K562 (cell line): ENCODE results near the gene TCP11X2. TPM values are rescaled to one million over a fixed set of nuclear protein-coding genes. Genes with fewer than 3 reads are reported as not detected.
"Not testable (repeated sequence)": the region's sequence is repeated elsewhere in the genome, so short reads cannot be mapped to it uniquely, and the experiment has no call there.

Source experiments
- ATAC-seq: fragments of 200-7000 bp; cut with Tn5 transposase; 3 replicates; pipeline ENCODE4 v1.9.1; 2020; ENCODE audit warnings: moderate library complexity
- Bru-seq: library from RNA; stranded (reverse); fragments of 400-500 nt; gene quantifications from one replicate; lab custom pipeline; 2021; lab: Mats Ljungman, UMichigan
- BruChase-seq, 2 experiments: library from RNA; stranded (reverse); fragments of 400-500 nt; gene quantifications; one replicate each; lab custom pipeline; 2021; lab: Mats Ljungman, UMichigan
- BruUV-seq: library from RNA; stranded (reverse); fragments of 400-500 nt; replicated peaks from 2 replicates; lab custom pipeline; 2021; lab: Mats Ljungman, UMichigan
- CTCF ChIA-PET: fragments of 300-600 bp; formaldehyde crosslinking; extraction: SDS; loops from one replicate; lab custom pipeline; 2021; ENCODE audit warnings: low intra/inter-chr PET ratio; lab: Yijun Ruan, JAX
- POLR2A ChIA-PET: fragments of 300-600, 350-650 bp; sonication (Branson Sonifier 250); formaldehyde crosslinking; extraction: SDS; loops from one replicate; lab custom pipeline; 2021; ENCODE audit warnings: antibody characterized with exemption, inconsistent platforms; lab: Yijun Ruan, JAX
- DNase-seq, 4 experiments: peaks; one replicate each; pipeline versions ENCODE4 v3.0.0 to v3.0.0-alpha.2; 2011 to 2018; ENCODE audit warnings: low spot score in 3 of 4, mixed read lengths in 3 of 4; ENCODE audit errors: extremely low read depth in 1 of 4
- FAIRE-seq: peaks from 2 replicates; lab custom pipeline; 2011; peaks lifted over from hg19 to GRCh38; lab: Jason Lieb, UNC
- H2AFZ ChIP-seq: 2 replicates; pipeline ENCODE4 v1.6.0; 2011; ENCODE audit warnings: low read depth, low read length, control low read depth, inconsistent platforms
- H3K27ac ChIP-seq: fragments of 200-600 bp; 3 replicates; pipeline ENCODE4 v1.8.0; 2011; ENCODE audit warnings: low read depth, mild to moderate bottlenecking, control low read depth, inconsistent platforms, low read length, moderate library complexity, mixed read lengths; ENCODE audit errors: extremely low read depth
- H3K27me3 ChIP-seq, 2 experiments: fragments of 300-600 bp in 1 of 2; 2 replicates in 1 of 2; 3 replicates in 1 of 2; pipeline versions ENCODE4 v1.6.0 to v1.8.0; 2011; ENCODE audit warnings: inconsistent platforms in 2 of 2, low read length in 2 of 2, mild to moderate bottlenecking in 1 of 2, mixed read lengths in 1 of 2, moderate library complexity in 1 of 2; ENCODE audit not compliant: control insufficient read depth in 2 of 2, insufficient read depth in 2 of 2
- H3K36me3 ChIP-seq: fragments of 300-600 bp; 3 replicates; pipeline ENCODE4 v1.8.0; 2011; ENCODE audit warnings: mild to moderate bottlenecking, low read length, inconsistent platforms; ENCODE audit not compliant: control insufficient read depth, insufficient read depth
- H3K4me1 ChIP-seq, 2 experiments: fragments of 200-600 bp in 1 of 2; replicated peaks in 1 of 2; 2 replicates in 1 of 2; 3 replicates in 1 of 2; pipeline versions ENCODE4 v1.5.1 to v1.8.0; 2011; ENCODE audit warnings: inconsistent platforms in 2 of 2, low read length in 2 of 2, mild to moderate bottlenecking in 1 of 2, mixed read lengths in 1 of 2, moderate library complexity in 1 of 2; ENCODE audit not compliant: control insufficient read depth in 2 of 2, insufficient read depth in 2 of 2
- H3K4me2 ChIP-seq: 2 replicates; pipeline ENCODE4 v1.6.1; 2011; ENCODE audit warnings: low read length, control low read depth, inconsistent platforms, mixed read lengths; ENCODE audit not compliant: insufficient read depth
- H3K4me3 ChIP-seq: fragments of 200-600 bp; sonication (generic), shearing (Covaris generic); 2 replicates; pipeline ENCODE4 v1.5.1; 2016; ENCODE audit warnings: control low read depth, inconsistent platforms
- H3K79me2 ChIP-seq: fragments of 200-600 bp; 3 replicates; pipeline ENCODE4 v1.8.0; 2011; ENCODE audit warnings: low read length, inconsistent platforms; ENCODE audit not compliant: control insufficient read depth, insufficient read depth
- H3K9ac ChIP-seq, 2 experiments: 2 replicates each; pipeline versions ENCODE4 v1.6.0 to v1.6.1; 2011; ENCODE audit warnings: low read depth in 2 of 2, low read length in 2 of 2, control low read depth in 1 of 2, inconsistent platforms in 1 of 2, mild to moderate bottlenecking in 1 of 2, mixed read lengths in 1 of 2; ENCODE audit not compliant: insufficient read depth in 1 of 2
- H3K9me1 ChIP-seq: one replicate; pipeline ENCODE4 v1.6.0; 2011; ENCODE audit warnings: inconsistent platforms, mild to moderate bottlenecking, low read length, moderate library complexity; ENCODE audit not compliant: control insufficient read depth, insufficient read depth
- H3K9me3 ChIP-seq: replicated peaks from 2 replicates; pipeline ENCODE4 v1.5.1; 2011; ENCODE audit warnings: low read depth, low read length, inconsistent platforms; ENCODE audit not compliant: control insufficient read depth, insufficient read depth
- H4K20me1 ChIP-seq: replicated peaks from 2 replicates; pipeline ENCODE4 v1.6.1; 2011; ENCODE audit warnings: low read length, inconsistent platforms, mixed read lengths; ENCODE audit not compliant: control insufficient read depth, insufficient read depth
- NUFIP1 ChIP-seq: fragments of 450-650 bp; IDR thresholded peaks from 2 replicates; pipeline ENCODE4 v1.6.1; 2018; ENCODE audit not compliant: partially characterized antibody
- RAD21 ChIP-seq, 2 experiments: fragments of 250-450 bp in 1 of 2; fragments of 450-650 bp in 1 of 2; sonication (Bioruptor Pico) in 1 of 2; formaldehyde crosslinking in 1 of 2; IDR thresholded peaks in 1 of 2; conservative IDR thresholded peaks in 1 of 2; 2 replicates each; pipeline versions ENCODE4 v1.4.0 to v1.8.0; 2020 to 2022; ENCODE audit warnings: mild to moderate bottlenecking in 2 of 2, moderate library complexity in 1 of 2
- RBFOX2 ChIP-seq: fragments of 200-400 bp; formaldehyde crosslinking; IDR thresholded peaks from 2 replicates; pipeline ENCODE4 v1.6.1; 2017; ENCODE audit warnings: low read depth, mild to moderate bottlenecking, low read length, moderate library complexity
- TEAD4 ChIP-seq, 2 experiments: sonication (generic) in 1 of 2; formaldehyde crosslinking in 1 of 2; IDR thresholded peaks; 2 replicates each; pipeline versions ENCODE4 v1.6.1 to v1.8.0; 2012 to 2022; ENCODE audit warnings: borderline replicate concordance in 1 of 2, inconsistent platforms in 1 of 2, low read length in 1 of 2, mild to moderate bottlenecking in 1 of 2, missing genetic modification reagents in 1 of 2
- WGBS: fragments of 100-300 bp; shearing (Covaris generic); methylation state at CpG from one replicate; pipeline ENCODE4 v1.1.6; 2016; ENCODE audit warnings: low coverage, mixed read lengths; ENCODE audit not compliant: insufficient coverage; ENCODE audit errors: missing lambda C conversion rate; 5-methylcytosine and 5-hydroxymethylcytosine counted together
- in situ Hi-C: fragments of 300-500 bp; cut with MboI; formaldehyde crosslinking; loops from 4 replicates; pipeline ENCODE4 v1.15.0; 2018; ENCODE audit warnings: inconsistent platforms, mixed read lengths
- intact Hi-C: fragments of 100-400 bp; cut with micrococcal nuclease; formaldehyde crosslinking; loops from 2 replicates; pipeline ENCODE4 v1.14.2; 2022
- long read RNA-seq, 3 experiments: library from polyadenylated mRNA in 2 of 3; library from RNA in 1 of 3; unstranded in 2 of 3; stranded (forward) in 1 of 3; transcript quantifications; one replicate each; pipeline ENCODE4 v2.0.0, GENCODE V29; 2019 to 2022
- polyA minus RNA-seq, 3 experiments: library from RNA; depleted of rRNA, polyadenylated mRNA; stranded (reverse); fragments of >200 nt; gene quantifications; 2 replicates each; pipeline ENCODE4 v1.2.3, GENCODE V29; 2011
- polyA plus RNA-seq, 8 experiments: library from polyadenylated mRNA; depleted of rRNA in 4 of 8; stranded (reverse) in 5 of 8; unstranded in 3 of 8; fragments of >200 nt; fragmentation: Nextera tagmentation in 2 of 8; fragmentation: Illumina TruSeq in 1 of 8; extraction: Ambion mirVana in 2 of 8; extraction: Trizol in 1 of 8; gene quantifications; 2 replicates each; pipeline versions ENCODE4 v1.2.1 to v1.2.3, GENCODE V29; 2011 to 2014; ENCODE audit warnings: inconsistent platforms in 1 of 8, missing spikeins in 1 of 8
- total RNA-seq, 7 experiments: library from RNA; depleted of rRNA in 6 of 7; stranded (reverse); fragments of >200 nt in 6 of 7; fragmentation: Illumina TruSeq in 2 of 7; extraction: Trizol in 2 of 7; gene quantifications; 2 replicates each; pipeline versions ENCODE4 v1.2.1 to v1.2.3, GENCODE V29; 2011 to 2021; ENCODE audit warnings: low replicate concordance in 1 of 7
- TF ChIP-seq, protein P1 (sequence below): fragments of 450-650 bp; formaldehyde crosslinking; IDR thresholded peaks from 2 replicates; pipeline ENCODE4 v1.4.0; 2022; ENCODE audit warnings: missing genetic modification characterization
- TF ChIP-seq, protein P2 (sequence below): fragments of 250-450 bp; sonication (Bioruptor Pico); IDR thresholded peaks from 2 replicates; pipeline ENCODE4 v1.5.0; 2021; ENCODE audit warnings: mild to moderate bottlenecking, borderline replicate concordance

TCP11X2 gene
- total RNA-seq (2011; cell fraction: chromatin; rRNA removed; ENCODE audit: low replicate concordance), result not detected in 2 replicates
- total RNA-seq (2011; cell fraction: nucleolus; rRNA removed), result not detected in 2 replicates
- total RNA-seq (2011; cell fraction: nucleoplasm; rRNA removed), result not detected in 2 replicates
- not detected in 2 replicates for total RNA-seq (2014; rRNA removed)
- total RNA-seq (2014; rRNA removed; fragmentation: Illumina TruSeq; extraction: Trizol), result not detected in 2 replicates
- total RNA-seq (2015; rRNA removed; fragmentation: Illumina TruSeq; extraction: Trizol), result not detected in 2 replicates
- total RNA-seq (2021), result not detected in 2 replicates
- polyA plus RNA-seq (2011; rRNA removed), result not detected in 2 replicates
- polyA plus RNA-seq (2011; cell fraction: cytosol; rRNA removed), result not detected in 2 replicates
- not detected in 2 replicates for polyA plus RNA-seq (2011; cell fraction: nucleus; rRNA removed)
- polyA plus RNA-seq (2012), result not detected in 2 replicates
- polyA plus RNA-seq (2014; fragmentation: Illumina TruSeq; extraction: Trizol), result not detected in 2 replicates
- not detected for polyA plus RNA-seq (2014; fragmentation: Nextera tagmentation; extraction: Ambion mirVana)
- not detected in 2 replicates for polyA plus RNA-seq (2014; rRNA removed)
- polyA minus RNA-seq (2011; rRNA and poly(A)+ RNA removed), result not detected in 2 replicates
- not detected in 2 replicates for polyA minus RNA-seq (2011; cell fraction: cytosol; rRNA and poly(A)+ RNA removed)
- polyA minus RNA-seq (2011; cell fraction: nucleus; rRNA and poly(A)+ RNA removed), result not detected in 2 replicates
- Bru-seq, nascent RNA, result not detected
- BruChase-seq, experiment 1, labeled RNA remaining after a 2-hour chase, result not detected
- BruChase-seq, experiment 2, labeled RNA remaining after a 6-hour chase, result percentile 9 among the genes with signal in this experiment
- long read RNA-seq, experiment 1, result 0 reads
- long read RNA-seq, experiment 2, result 0 reads
- long read RNA-seq, experiment 3, result 0 reads

DNA sequence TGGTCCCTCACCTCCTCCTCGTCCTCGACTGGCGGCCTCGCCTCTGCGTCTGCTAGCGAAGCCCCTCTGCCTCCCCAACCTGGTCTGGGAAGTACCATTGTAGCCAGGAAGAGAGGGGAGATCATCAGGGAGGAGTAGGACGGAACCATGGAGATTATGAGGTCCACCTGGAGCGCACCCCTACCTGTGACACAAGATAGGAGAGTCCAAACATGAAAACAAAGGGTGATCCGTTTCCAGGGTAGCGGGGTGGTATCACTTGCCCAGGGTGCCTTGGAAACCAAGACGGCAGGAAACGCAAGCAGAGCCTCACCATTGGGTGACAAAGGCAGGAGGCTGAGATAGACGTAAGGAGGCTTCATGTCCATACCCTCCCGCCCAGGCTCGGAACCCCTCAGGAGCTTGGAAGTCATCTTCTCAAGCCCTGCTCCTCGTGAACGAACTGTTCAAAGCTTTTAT, at the start of gene TCP11X2:
Gene TCP11X2 (minus strand): TSS at position 51 of the 459 bp plus-strand sequence.
- H4K20me1 ChIP-seq, H3K79me2 ChIP-seq, H3K27ac ChIP-seq, CTCF ChIA-PET, H3K9ac ChIP-seq, BruUV-seq, H3K4me3 ChIP-seq, H3K9me3 ChIP-seq, H3K4me1 ChIP-seq, H3K4me2 ChIP-seq, H3K27me3 ChIP-seq, DNase-seq, POLR2A ChIA-PET, H3K36me3 ChIP-seq, FAIRE-seq, H2AFZ ChIP-seq, H3K9me1 ChIP-seq, intact Hi-C loops: not testable (repeated sequence)
- WGBS, result 0% methylated on average over 3 of the region's 17 CpGs
- in situ Hi-C loops, result loop anchor here (25.0 kb wide), 1 partner anchor 309 kb away; the partner anchor contains the start of gene BEX5
- peak; percentile 38; the same call in 1 of the 3 replicates for ATAC-seq

DNA sequence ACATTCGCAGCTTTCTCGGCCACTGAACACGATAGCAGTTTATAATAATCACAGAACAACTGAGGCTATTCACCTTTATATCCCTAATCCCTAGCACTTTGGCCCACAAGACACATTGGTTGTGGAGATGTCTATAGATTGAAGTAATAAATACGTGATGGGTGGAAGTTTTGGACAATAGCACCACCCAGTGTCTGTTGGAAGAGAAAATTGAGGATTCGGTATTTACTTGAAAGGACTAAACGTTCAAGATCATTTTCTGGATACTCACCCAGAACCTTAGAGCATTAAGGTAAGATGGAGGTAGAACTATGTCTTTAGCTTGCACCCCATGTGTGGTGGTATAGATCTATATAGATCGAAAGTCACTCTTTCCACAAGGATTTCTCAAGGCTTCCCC, 45.7 kb upstream of the TCP11X2 start:
- H4K20me1 ChIP-seq, result no peaks in the 10 kb centered on the region
- no peaks in the 10 kb centered on the region for H3K36me3 ChIP-seq
- peak; percentile 62 for ATAC-seq
- H3K4me2 ChIP-seq, result 0 out of 2 replicates have a peak overlapping the region, but pooled peaks have one; percentile 23
- BruUV-seq, result no TSS peak
- no peaks in the 10 kb centered on the region for H3K9me1 ChIP-seq
- H3K9me3 ChIP-seq, result no peaks in the 10 kb centered on the region
- no peak for FAIRE-seq
- in situ Hi-C loops, result no loop called here
- H3K4me1 ChIP-seq, result peaks cover 0 to 6% of the 10 kb centered on the region in 2 experiments; a peak in 2 of 5 replicates
- POLR2A ChIA-PET, result no interaction called here
- H2AFZ ChIP-seq, result no peak overlapping the region
- 1% methylated on average over 7 of the region's 7 CpGs for WGBS
- peaks cover 2 to 7% of the 10 kb centered on the region in 2 experiments; a peak in 3 of 5 replicates for H3K27me3 ChIP-seq
- no peaks in the 10 kb centered on the region for H3K79me2 ChIP-seq
- H3K27ac ChIP-seq, result no peak overlapping the region
- intact Hi-C loops, result no loop called here
- CTCF ChIA-PET, result no interaction called here
- no peak overlapping the region for H3K9ac ChIP-seq
- peak in 1 of 4 experiments; percentile 6 for DNase-seq
- H3K4me3 ChIP-seq, result no peak overlapping the region
- no peak for TF ChIP-seq NUFIP1
- TF ChIP-seq, protein P1, sequence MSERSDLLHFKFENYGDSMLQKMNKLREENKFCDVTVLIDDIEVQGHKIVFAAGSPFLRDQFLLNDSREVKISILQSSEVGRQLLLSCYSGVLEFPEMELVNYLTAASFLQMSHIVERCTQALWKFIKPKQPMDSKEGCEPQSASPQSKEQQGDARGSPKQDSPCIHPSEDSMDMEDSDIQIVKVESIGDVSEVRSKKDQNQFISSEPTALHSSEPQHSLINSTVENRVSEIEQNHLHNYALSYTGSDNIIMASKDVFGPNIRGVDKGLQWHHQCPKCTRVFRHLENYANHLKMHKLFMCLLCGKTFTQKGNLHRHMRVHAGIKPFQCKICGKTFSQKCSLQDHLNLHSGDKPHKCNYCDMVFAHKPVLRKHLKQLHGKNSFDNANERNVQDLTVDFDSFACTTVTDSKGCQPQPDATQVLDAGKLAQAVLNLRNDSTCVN, result no peak
- TF ChIP-seq RAD21 (CRISPR knock-in tag; conservative IDR thresholded peaks at IDR 0.05 in 1 of 2, IDR thresholded peaks at IDR 0.05 in 1 of 2), result peak in 1 of 2 experiments; percentile 38; a peak in 2 of 4 replicates
- no peak for TF ChIP-seq RBFOX2
- no peak for TF ChIP-seq TEAD4 (IDR thresholded peaks at IDR 0.05; ENCODE audit: low read length)
- TF ChIP-seq TEAD4 (CRISPR knock-in tag; IDR thresholded peaks at IDR 0.05; ENCODE audit: borderline replicate concordance), result no peak
- TF ChIP-seq, protein P2, sequence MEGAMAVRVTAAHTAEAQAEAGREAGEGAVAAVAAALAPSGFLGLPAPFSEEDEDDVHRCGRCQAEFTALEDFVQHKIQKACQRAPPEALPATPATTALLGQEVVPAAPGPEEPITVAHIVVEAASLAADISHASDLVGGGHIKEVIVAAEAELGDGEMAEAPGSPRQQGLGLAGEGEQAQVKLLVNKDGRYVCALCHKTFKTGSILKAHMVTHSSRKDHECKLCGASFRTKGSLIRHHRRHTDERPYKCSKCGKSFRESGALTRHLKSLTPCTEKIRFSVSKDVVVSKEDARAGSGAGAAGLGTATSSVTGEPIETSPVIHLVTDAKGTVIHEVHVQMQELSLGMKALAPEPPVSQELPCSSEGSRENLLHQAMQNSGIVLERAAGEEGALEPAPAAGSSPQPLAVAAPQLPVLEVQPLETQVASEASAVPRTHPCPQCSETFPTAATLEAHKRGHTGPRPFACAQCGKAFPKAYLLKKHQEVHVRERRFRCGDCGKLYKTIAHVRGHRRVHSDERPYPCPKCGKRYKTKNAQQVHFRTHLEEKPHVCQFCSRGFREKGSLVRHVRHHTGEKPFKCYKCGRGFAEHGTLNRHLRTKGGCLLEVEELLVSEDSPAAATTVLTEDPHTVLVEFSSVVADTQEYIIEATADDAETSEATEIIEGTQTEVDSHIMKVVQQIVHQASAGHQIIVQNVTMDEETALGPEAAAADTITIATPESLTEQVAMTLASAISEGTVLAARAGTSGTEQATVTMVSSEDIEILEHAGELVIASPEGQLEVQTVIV (CRISPR knock-in tag), result no peak
